GM12801 (cell line): ENCODE measurements around the gene SNCA.

Source experiments
- TF ChIP-seq, protein P1 (sequence below): IDR thresholded peaks from one replicate; pipeline ENCODE4 v1.5.1; 2011; ENCODE audit warnings: control low read depth; ENCODE audit not compliant: insufficient read length; ENCODE audit errors: extremely low read depth

The SNCA gene

DNA sequence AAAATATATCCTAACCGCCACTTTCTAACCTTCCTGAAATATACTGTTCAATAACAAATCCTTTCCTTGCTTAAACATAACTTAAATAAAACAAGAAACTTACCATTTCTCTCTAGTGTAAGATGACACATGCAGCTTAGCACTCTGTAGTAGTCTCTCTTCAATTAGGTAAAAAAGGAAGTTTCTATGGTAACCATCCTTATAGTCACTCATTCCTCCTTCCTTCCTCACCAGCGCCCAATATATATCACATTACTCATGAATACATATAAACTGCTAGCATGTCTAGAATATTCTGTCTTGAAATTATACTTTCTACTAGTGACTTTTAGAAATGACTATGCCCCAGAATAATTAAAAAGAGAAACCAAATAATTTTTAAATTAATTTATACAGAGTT lies 112.2 kb downstream of the SNCA start:
- TF ChIP-seq, protein P1, sequence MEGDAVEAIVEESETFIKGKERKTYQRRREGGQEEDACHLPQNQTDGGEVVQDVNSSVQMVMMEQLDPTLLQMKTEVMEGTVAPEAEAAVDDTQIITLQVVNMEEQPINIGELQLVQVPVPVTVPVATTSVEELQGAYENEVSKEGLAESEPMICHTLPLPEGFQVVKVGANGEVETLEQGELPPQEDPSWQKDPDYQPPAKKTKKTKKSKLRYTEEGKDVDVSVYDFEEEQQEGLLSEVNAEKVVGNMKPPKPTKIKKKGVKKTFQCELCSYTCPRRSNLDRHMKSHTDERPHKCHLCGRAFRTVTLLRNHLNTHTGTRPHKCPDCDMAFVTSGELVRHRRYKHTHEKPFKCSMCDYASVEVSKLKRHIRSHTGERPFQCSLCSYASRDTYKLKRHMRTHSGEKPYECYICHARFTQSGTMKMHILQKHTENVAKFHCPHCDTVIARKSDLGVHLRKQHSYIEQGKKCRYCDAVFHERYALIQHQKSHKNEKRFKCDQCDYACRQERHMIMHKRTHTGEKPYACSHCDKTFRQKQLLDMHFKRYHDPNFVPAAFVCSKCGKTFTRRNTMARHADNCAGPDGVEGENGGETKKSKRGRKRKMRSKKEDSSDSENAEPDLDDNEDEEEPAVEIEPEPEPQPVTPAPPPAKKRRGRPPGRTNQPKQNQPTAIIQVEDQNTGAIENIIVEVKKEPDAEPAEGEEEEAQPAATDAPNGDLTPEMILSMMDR = no peak

DNA sequence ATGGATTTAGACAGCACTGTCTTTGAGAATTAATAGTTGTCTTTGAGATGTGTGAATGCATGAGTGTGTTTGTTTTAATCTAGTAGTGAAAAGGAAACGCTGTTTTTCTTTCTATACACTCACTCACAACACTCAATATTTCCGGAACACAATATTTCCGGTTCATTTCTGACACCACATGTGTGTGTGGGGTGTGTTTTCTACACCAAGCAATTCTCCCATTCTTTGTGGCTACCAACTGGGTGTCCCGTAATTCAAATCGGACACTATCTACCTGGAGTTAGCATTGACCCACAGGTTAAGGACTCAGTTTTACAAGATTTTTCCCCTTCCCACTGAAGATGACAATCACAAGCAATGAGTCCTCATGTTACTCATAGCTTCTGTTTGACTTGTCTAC lies 113.9 kb downstream of the SNCA start:
- TF ChIP-seq, protein P1 = no peak

DNA sequence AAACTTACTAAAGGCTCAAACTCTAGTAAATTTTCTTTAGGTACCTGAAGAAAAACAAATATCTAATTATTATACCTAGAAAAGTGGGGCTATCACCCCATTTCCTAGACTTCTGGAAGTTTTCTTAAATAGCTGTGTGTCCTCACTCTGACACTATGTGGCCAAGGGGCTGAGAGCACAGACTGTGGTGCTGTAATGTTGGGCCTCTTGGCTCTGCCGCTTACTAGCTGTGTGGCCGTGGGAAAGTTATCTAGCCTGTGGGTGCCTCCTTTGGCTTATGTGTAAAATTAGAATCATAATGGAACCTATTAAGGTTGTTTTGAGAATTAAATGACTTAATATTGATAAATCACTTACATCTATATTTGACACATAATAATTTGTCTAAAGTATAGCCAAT lies 114.4 kb downstream of the SNCA start:
- TF ChIP-seq, protein P1 = no peak

DNA sequence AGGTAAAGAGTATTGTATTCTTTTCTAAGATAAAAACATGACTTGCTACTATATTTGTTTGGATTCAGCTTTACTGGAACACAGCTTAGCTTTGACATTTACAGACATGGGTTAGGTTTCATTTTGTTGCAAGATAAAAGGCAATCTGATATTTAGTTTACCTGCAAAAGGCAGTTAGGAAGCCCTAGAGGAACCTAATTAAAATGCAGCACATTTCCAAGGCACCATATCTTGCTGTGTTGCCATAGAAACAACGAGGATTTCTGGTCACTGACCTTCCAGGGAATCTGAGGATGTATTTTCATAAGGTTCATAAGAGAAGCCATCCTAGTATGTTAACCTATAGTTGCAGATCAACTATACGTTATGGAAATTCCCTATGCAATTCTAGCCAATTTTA lies 116.0 kb downstream of the SNCA start:
- TF ChIP-seq, protein P1 = no peak

DNA sequence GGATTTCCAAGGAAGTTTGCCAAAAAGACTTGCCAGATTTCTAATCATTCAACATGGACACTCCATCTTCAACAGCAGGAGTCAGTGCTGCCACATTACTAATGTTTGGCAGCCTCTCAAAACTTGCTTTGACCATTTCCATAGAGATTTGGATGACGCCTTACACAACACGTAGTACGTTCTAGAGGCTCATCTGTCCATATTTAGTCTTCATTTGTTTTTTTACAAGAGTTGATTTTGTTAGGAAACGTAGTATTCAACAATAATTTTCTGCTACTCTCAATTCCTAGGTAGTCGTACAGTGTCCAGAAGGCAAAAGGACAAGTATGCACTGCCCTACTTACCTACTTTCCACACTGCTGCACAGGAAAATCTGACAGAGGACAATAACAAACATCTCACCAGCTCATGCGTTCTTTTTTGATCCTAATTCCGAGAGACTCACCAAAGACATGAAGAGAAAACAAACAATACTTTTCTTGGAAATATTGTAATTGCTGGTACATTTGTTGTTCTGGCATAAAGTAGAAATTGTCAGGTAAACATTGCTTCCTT lies 117.3 kb downstream of the SNCA start:
- TF ChIP-seq, protein P1 = no peak

DNA sequence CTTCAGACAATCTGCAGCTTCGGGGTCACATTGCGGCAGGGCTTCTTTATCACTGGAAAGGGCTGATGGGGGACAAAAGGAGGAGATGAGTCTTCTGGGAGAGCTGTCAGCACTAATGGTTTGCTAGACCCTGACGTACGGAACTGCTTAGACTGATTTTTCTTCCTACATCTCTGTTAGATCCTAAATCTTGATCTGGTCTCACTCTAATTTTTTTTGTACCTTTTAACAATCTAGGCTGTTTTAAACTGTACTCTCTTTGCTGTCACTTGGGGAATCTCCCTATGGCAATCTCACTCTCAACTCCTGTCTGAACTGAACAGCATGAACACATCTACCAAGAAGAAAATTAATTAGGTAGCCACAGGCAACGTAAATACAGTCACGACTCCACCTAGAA lies 120.1 kb downstream of the SNCA start:
- TF ChIP-seq, protein P1 = no peak

DNA sequence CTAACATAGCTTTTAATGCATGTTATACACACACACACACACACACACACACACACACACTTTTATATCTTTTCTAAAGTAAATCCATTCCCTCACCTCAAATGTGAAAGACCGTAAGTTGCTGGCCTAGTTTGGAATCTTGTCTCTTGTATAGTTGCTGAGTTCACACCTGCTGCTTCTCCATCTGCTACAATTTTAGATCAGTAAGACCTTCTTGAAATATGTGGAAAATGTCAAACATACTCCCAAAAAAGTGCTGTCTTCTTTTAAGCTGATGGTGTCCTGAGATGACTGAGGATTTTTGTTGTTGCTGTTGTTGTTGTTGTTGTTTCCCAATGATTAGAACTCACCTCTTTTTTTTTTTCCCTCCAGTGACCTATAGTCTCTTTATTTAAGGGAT lies 121.3 kb downstream of the SNCA start:
- TF ChIP-seq, protein P1 = no peak

DNA sequence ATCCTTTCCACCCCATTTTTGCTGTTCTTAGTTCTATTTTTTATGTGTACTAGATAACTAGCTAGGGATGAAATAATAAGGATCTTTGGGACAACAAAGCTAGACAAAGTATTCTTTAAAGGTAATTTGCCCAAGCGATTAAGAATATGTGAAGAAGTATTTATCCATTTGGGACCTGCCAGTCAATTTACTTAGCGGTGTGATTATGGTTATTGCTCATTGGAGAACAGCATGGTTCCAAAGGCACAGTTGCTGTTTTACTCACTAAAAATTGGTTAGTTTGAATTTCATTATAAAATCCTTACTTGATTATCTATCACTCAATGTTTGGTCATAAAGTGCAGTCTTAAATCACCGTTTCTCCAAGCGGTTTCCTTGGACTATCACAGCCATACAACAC lies 124.1 kb downstream of the SNCA start:
- TF ChIP-seq, protein P1 = no peak
